CD4-positive, alpha-beta T cell (primary cell): Measurements from ENCODE around the gene DVL2. TPM values are rescaled to one million over a fixed set of nuclear protein-coding genes. Genes with fewer than 3 reads are reported as not detected.
A peak's percentile ranks its signal among the peaks of the same experiment; 100 is the strongest.

Experiments used
- ATAC-seq: fragments of 200-7000 bp; cut with Tn5 transposase; one replicate; pipeline ENCODE4 v1.10.0; 2022; ENCODE audit warnings: mild to moderate bottlenecking; ENCODE audit not compliant: poor library complexity
- CTCF ChIA-PET: fragments of 350-600 bp; sonication (Branson Sonifier 250); formaldehyde crosslinking; loops from one replicate; lab custom pipeline; 2021; ENCODE audit warnings: antibody characterized with exemption, inconsistent platforms; lab: Charles Lee
- POLR2A ChIA-PET: fragments of 350-600 bp; sonication (Branson Sonifier 250); formaldehyde crosslinking; loops from one replicate; lab custom pipeline; 2021; ENCODE audit warnings: antibody characterized with exemption, inconsistent platforms; lab: Charles Lee
- DNase-seq, 14 experiments: peaks; one replicate each; pipeline ENCODE4 v3.0.0-alpha.2; 2013 to 2020; ENCODE audit warnings: mixed read lengths in 2 of 14
- H3K27ac ChIP-seq, 2 donors: one replicate each; pipeline versions ENCODE4 v1.5.1 to v1.7.0; 2013; ENCODE audit warnings: low read length in 2 of 2, low read depth in 1 of 2, mild to moderate bottlenecking in 1 of 2
- H3K27me3 ChIP-seq, 2 experiments: 1 replicate in 1 of 2; 2 replicates in 1 of 2; pipeline versions ENCODE4 v1.6.1 to v1.7.0; 2013; ENCODE audit warnings: low read length in 2 of 2, control low read depth in 1 of 2, mild to moderate bottlenecking in 1 of 2, moderate library complexity in 1 of 2; ENCODE audit not compliant: insufficient read depth in 2 of 2, control insufficient read depth in 1 of 2
- H3K36me3 ChIP-seq: one replicate; pipeline ENCODE4 v1.6.1; 2013; ENCODE audit warnings: low read length, control low read depth; ENCODE audit not compliant: insufficient read depth
- H3K4me1 ChIP-seq: one replicate; pipeline ENCODE4 v1.6.1; 2013; ENCODE audit warnings: low read length, control low read depth; ENCODE audit not compliant: insufficient read depth
- H3K4me3 ChIP-seq: one replicate; pipeline ENCODE4 v1.5.1; 2013; ENCODE audit warnings: mild to moderate bottlenecking, low read length, moderate library complexity
- H3K9me3 ChIP-seq, 2 experiments: 1 replicate in 1 of 2; 2 replicates in 1 of 2; pipeline versions ENCODE4 v1.6.1 to v1.7.0; 2013; ENCODE audit warnings: low read length in 2 of 2, mild to moderate bottlenecking in 2 of 2, control low read depth in 1 of 2, moderate library complexity in 1 of 2; ENCODE audit not compliant: control insufficient read depth in 1 of 2, insufficient read depth in 1 of 2
- H3K27ac Mint-ChIP-seq: one replicate; pipeline ENCODE4 v1.8.0; 2020; ENCODE audit warnings: mixed read lengths
- H3K27me3 Mint-ChIP-seq: one replicate; pipeline ENCODE4 v1.8.0; 2021; ENCODE audit warnings: mixed read lengths
- H3K36me3 Mint-ChIP-seq: one replicate; pipeline ENCODE4 v1.8.0; 2021; ENCODE audit warnings: low read depth, mixed read lengths
- H3K4me1 Mint-ChIP-seq: one replicate; pipeline ENCODE4 v1.8.0; 2021; ENCODE audit warnings: low read depth, mixed read lengths
- H3K4me3 Mint-ChIP-seq: one replicate; pipeline ENCODE4 v1.8.0; 2020; ENCODE audit warnings: mild to moderate bottlenecking, mixed read lengths
- H3K9me3 Mint-ChIP-seq: one replicate; pipeline ENCODE4 v1.8.0; 2020; ENCODE audit warnings: mixed read lengths
- CTCF ChIP-seq: fragments of 200-600 bp; IDR thresholded peaks from one replicate; pipeline ENCODE4 v1.8.0; 2022; ENCODE audit warnings: antibody characterized with exemption, mild to moderate bottlenecking
- intact Hi-C, 2 experiments: fragments of 100-400 bp; cut with DNase I in 1 of 2; cut with micrococcal nuclease in 1 of 2; formaldehyde crosslinking; loops; one replicate each; pipeline versions ENCODE4 v1.15.1 to v1.9.0; 2023 to 2025; cut with DNase I, micrococcal nuclease
- total RNA-seq, 174 experiments: library from RNA in 2 of 174; stranded (reverse) in 2 of 174; gene quantifications; one replicate each; pipeline ENCODE4 v1.2.3 and lab custom pipeline; 2021 to 2026

DVL2 gene
- total RNA-seq, 2 experiments from 2014 or later: 40.9 to 41.3 TPM

GRCh38 chr17:7226721-7227710 is 7.3 kb downstream of the DVL2 start:
- H3K27ac ChIP-seq: no peak overlapping the region
- peaks cover 9% of the 10 kb centered on the region for H3K4me1 ChIP-seq
- ChIA-PET POLR2A (no interaction called here), CTCF (interaction anchor here (0.6 kb wide), 1 partner anchor 173 kb away, joined by 4 read pairs; no protein-coding TSS in a partner anchor)
- Mint-ChIP-seq H3K9me3 (no peaks in the 10 kb centered on the region), H3K27ac (no peak overlapping the region), H3K4me3 (no peak overlapping the region), H3K36me3 (peaks cover 72% of the 10 kb centered on the region), H3K27me3 (no peaks in the 10 kb centered on the region), H3K4me1 (peaks cover 11% of the 10 kb centered on the region)
- intact Hi-C loops: no loop called here
- no peaks in the 10 kb centered on the region for H3K27me3 ChIP-seq
- H3K36me3 ChIP-seq: peaks cover 80% of the 10 kb centered on the region
- no peaks in the 10 kb centered on the region for H3K9me3 ChIP-seq
- H3K4me3 ChIP-seq: no peak overlapping the region
- no peak for TF ChIP-seq CTCF
- no peak for DNase-seq
- no peak for ATAC-seq

GRCh38 chr17:7225711-7226331 is 8.5 kb downstream of the DVL2 start:
- Mint-ChIP-seq H3K36me3 (peaks cover 67% of the 10 kb centered on the region), H3K27ac (no peak overlapping the region), H3K27me3 (no peaks in the 10 kb centered on the region), H3K9me3 (no peaks in the 10 kb centered on the region), H3K4me1 (peaks cover 12% of the 10 kb centered on the region), H3K4me3 (no peak overlapping the region)
- Histone ChIP-seq H3K4me1 (peaks cover 13% of the 10 kb centered on the region), H3K27ac (no peak overlapping the region), H3K36me3 (peaks cover 87% of the 10 kb centered on the region), H3K9me3 (no peaks in the 10 kb centered on the region), H3K27me3 (no peaks in the 10 kb centered on the region), H3K4me3 (no peak overlapping the region)
- DNase-seq: peak in 1 of 14 experiments; percentile 4
- POLR2A ChIA-PET: interaction anchor here (13.1 kb wide), 1 partner anchor 12 kb away, joined by 234 read pairs; the partner anchor contains the start of genes DVL2, GABARAP and PHF23
- ATAC-seq: no peak
- CTCF ChIA-PET: no interaction called here
- no peak for TF ChIP-seq CTCF
- intact Hi-C loops: no loop called here

- Histone ChIP-seq H3K4me1 (peaks cover 18% of the 10 kb centered on the region), H3K4me3 (no peak overlapping the region), H3K27ac (no peak overlapping the region), H3K36me3 (peaks cover 75% of the 10 kb centered on the region), H3K27me3 (no peaks in the 10 kb centered on the region), H3K9me3 (no peaks in the 10 kb centered on the region)
- Mint-ChIP-seq H3K27ac (no peak overlapping the region), H3K4me1 (peaks cover 18% of the 10 kb centered on the region), H3K36me3 (peaks cover 57% of the 10 kb centered on the region), H3K27me3 (no peaks in the 10 kb centered on the region), H3K4me3 (no peak overlapping the region), H3K9me3 (no peaks in the 10 kb centered on the region)
- POLR2A ChIA-PET: interaction anchor here (13.1 kb wide), 1 partner anchor 13 kb away, joined by 234 read pairs; the partner anchor contains the start of genes DVL2, GABARAP and PHF23
- no peak for TF ChIP-seq CTCF
- ATAC-seq (no peak), DNase-seq (no peak)
- intact Hi-C loops: loop anchor here in 1 of 2 experiments (5.0 kb wide), 1 partner anchor 83 kb away; the partner anchor contains the start of gene EIF5A
- CTCF ChIA-PET: no interaction called here
Measured at GRCh38 chr17:7224661-7225111, 9.6 kb downstream of the DVL2 start.
